HG03457 (cell line): Measurements from ENCODE around the gene MS4A1.
"Not testable (repeated sequence)": the region's sequence is repeated elsewhere in the genome, so short reads cannot be mapped to it uniquely, and the experiment has no call there.

Experiments
- ATAC-seq: cut with Tn5 transposase; IDR thresholded peaks from one replicate; pipeline ENCODE4 v1.9.1; 2021; ENCODE audit warnings: moderate number of reproducible peaks; ENCODE audit not compliant: unreplicated experiment

Gene MS4A1

GRCh38 chr11:60502221-60502775, 46.7 kb downstream of the MS4A1 start:
- no peak for ATAC-seq

GRCh38 chr11:60504219-60504905, 48.7 kb downstream of the MS4A1 start:
- ATAC-seq, result no peak

- not testable (repeated sequence) for ATAC-seq
Observed at GRCh38 chr11:60509609-60510008, 54.0 kb downstream of the MS4A1 start.

GRCh38 chr11:60510209-60510608, 54.6 kb downstream of the MS4A1 start:
- ATAC-seq, result not testable (repeated sequence)

- no peak for ATAC-seq
Observed at GRCh38 chr11:60511393-60511792, 55.7 kb downstream of the MS4A1 start.

GRCh38 chr11:60512651-60513225, 57.1 kb downstream of the MS4A1 start:
- ATAC-seq, result no peak

GRCh38 chr11:60513496-60514460, 58.1 kb downstream of the MS4A1 start:
- ATAC-seq, result no peak

- no peak for ATAC-seq
Observed at GRCh38 chr11:60515144-60515855, 59.7 kb downstream of the MS4A1 start, which contains the start of gene MS4A13. Gene MS4A13 (plus strand): TSS chr11:60515392. CDS start chr11:60518084, 2,692 bp downstream.
